ENCODE measurements around the gene CCDC134.

CCDC134 gene
- 31.8 to 50.0 (median 40.9) reads per million in 3 donors for total RNA-seq

DNA sequence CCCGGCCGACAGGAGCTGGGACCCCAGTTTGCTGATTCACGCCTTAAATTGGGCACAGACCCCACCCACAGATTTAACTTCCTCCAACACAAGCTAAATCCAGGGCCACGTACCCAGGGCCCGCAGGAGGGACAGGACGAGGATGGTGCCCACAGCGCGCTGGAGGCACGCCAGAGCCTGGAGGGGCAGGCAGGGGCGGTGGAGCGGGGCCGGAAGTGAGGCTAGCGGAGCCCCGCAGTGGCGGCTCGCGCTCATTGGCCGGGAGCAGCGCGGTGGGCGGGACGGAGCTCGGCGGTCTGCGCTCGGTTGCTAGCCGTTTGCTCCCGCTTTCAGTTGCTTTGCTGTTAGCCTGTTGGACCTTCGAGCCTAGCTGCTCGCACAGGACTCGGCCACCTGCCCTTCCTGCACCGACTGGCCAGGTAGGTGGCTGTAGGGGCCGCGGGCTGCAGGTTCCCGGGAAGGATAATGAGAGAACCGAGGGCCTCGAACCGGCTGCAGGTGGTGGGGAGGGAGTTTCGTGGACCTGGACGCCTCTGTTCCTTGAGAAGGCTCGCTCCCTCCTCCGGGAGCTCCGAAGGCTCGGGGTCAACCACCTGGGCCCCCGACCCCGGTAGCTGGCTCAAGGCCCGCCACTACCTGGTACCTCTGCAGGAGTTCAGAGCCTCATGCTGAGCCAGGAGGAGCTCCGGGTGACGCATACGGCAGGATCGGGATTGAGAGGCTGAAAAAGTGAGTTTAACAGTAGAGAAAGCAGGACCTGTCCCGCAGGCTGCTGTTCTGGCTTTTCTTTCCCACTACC lies at the start of gene CCDC134:
TSS of gene CCDC134 (plus strand) at position 332 of the 799 bp plus-strand sequence. CDS start 8,212 bp downstream, outside the sequence.
- Histone ChIP-seq H3K36me3 (ENCODE audit: control insufficient read depth, insufficient read depth, low read length) (peaks cover under 1% of the 10 kb centered on the region), H3K9me3 (ENCODE audit: control insufficient read depth, low read length) (no peaks in the 10 kb centered on the region), H3K4me1 (ENCODE audit: control insufficient read depth, insufficient read depth, low read length, poor library complexity, severe bottlenecking) (peaks cover 13% of the 10 kb centered on the region), H3K4me3 (ENCODE audit: insufficient read depth, low read depth, low read length, poor library complexity, severe bottlenecking) (peak within 1 kb of the TSS; percentile 87), H3K27ac (ENCODE audit: insufficient read depth, low read length, poor library complexity, severe bottlenecking) (peak within 1 kb of the TSS; percentile 86), H3K27me3 (replicated peaks; ENCODE audit: control insufficient read depth, insufficient read depth, low read length, poor library complexity, severe bottlenecking) (no peaks in the 10 kb centered on the region)
- peak; percentile 83 to 85 (median 83) for DNase-seq

DNA sequence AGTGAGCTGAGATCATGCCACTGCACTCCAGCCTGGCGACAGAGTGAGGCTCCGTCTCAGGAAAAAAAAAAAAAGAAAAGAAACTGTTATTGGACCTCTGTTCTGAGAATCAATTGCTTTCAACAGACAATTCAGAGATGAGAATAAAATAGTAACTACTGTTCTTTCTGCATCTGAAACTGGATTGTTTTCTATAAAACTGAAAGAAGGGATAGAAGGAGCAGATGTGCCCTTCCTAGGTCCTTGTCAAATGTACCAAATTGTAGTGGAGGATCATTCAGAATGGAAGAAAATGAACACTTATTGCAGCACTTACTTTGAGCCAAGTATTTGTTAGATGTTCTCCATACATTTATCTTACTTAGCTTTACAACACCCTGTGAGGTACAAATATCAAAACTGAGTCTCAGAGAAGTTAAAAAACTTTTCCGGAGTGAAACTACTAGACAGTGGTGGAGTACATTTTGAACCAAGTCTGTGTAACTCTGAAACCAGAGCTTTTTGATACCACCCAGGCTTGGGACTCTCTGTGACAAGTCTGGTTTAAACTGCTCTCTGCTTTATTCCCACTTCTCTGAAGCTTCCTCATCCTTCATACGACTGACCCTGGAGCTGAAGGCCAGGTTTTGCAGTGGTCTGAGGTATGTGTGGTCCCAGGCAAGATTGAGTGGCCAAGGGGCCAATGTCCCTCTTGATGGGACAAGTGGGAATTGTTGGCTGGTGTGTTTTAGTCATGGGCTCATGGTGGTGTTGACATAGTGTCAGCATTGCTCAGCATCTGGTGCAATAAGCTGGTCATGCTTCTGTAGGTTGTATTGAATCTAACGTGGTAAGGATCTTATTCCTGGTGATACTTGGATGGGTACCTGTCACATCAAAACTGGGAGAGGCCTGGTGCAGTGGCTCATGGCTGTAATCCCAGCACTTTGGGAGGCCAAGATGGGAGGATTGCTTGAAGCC lies 48.2 kb upstream of the CCDC134 start:
- no peak for DNase-seq
- no peaks in the 10 kb centered on the region for H3K4me1 ChIP-seq (ENCODE audit: control insufficient read depth, insufficient read depth, low read length, poor library complexity, severe bottlenecking)
- H3K36me3 ChIP-seq (ENCODE audit: control insufficient read depth, insufficient read depth, low read length), result no peaks in the 10 kb centered on the region
- no peak overlapping the region for H3K27ac ChIP-seq (ENCODE audit: insufficient read depth, low read length, poor library complexity, severe bottlenecking)
- no peaks in the 10 kb centered on the region for H3K9me3 ChIP-seq (ENCODE audit: control insufficient read depth, low read length)
- H3K4me3 ChIP-seq (ENCODE audit: insufficient read depth, low read depth, low read length, poor library complexity, severe bottlenecking), result no peak overlapping the region
- H3K27me3 ChIP-seq (replicated peaks; ENCODE audit: control insufficient read depth, insufficient read depth, low read length, poor library complexity, severe bottlenecking), result no peaks in the 10 kb centered on the region

DNA sequence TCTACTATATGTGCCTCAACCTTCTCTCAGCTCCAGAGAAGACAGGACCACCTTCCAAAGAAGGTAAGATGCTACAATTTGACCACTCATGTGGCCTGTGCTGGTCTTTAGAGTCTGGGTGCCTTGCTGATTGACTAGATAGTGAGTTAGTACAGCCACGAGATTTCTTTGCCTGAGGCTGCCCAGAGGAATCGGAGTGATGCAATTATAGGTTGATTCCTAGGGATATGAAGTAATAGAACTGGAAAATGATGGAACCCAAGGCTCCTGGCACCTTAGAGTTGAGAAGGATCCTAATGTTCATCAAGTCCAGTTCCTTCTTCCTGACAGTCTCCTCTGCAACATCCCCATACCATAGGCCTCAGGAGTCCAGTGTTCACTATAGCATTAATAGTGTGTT lies 46.5 kb upstream of the CCDC134 start:
- DNase-seq, result no peak
- H3K27me3 ChIP-seq (replicated peaks; ENCODE audit: control insufficient read depth, insufficient read depth, low read length, poor library complexity, severe bottlenecking), result no peaks in the 10 kb centered on the region
- H3K4me1 ChIP-seq (ENCODE audit: control insufficient read depth, insufficient read depth, low read length, poor library complexity, severe bottlenecking), result no peaks in the 10 kb centered on the region
- H3K9me3 ChIP-seq (ENCODE audit: control insufficient read depth, low read length), result no peaks in the 10 kb centered on the region
- no peak overlapping the region for H3K27ac ChIP-seq (ENCODE audit: insufficient read depth, low read length, poor library complexity, severe bottlenecking)
- H3K36me3 ChIP-seq (ENCODE audit: control insufficient read depth, insufficient read depth, low read length), result no peaks in the 10 kb centered on the region
- no peak overlapping the region for H3K4me3 ChIP-seq (ENCODE audit: insufficient read depth, low read depth, low read length, poor library complexity, severe bottlenecking)

- Histone ChIP-seq H3K36me3 (ENCODE audit: control insufficient read depth, insufficient read depth, low read length) (no peaks in the 10 kb centered on the region), H3K27ac (ENCODE audit: insufficient read depth, low read length, poor library complexity, severe bottlenecking) (no peak overlapping the region), H3K4me3 (ENCODE audit: insufficient read depth, low read depth, low read length, poor library complexity, severe bottlenecking) (no peak overlapping the region), H3K27me3 (replicated peaks; ENCODE audit: control insufficient read depth, insufficient read depth, low read length, poor library complexity, severe bottlenecking) (no peaks in the 10 kb centered on the region), H3K4me1 (ENCODE audit: control insufficient read depth, insufficient read depth, low read length, poor library complexity, severe bottlenecking) (no peaks in the 10 kb centered on the region), H3K9me3 (ENCODE audit: control insufficient read depth, low read length) (no peaks in the 10 kb centered on the region)
- DNase-seq, result no peak
Measured at GRCh38 chr22:41757502-41757901, 43.0 kb upstream of the CCDC134 start.

- no peaks in the 10 kb centered on the region for H3K27me3 ChIP-seq (replicated peaks; ENCODE audit: control insufficient read depth, insufficient read depth, low read length, poor library complexity, severe bottlenecking)
- no peaks in the 10 kb centered on the region for H3K9me3 ChIP-seq (ENCODE audit: control insufficient read depth, low read length)
- no peaks in the 10 kb centered on the region for H3K36me3 ChIP-seq (ENCODE audit: control insufficient read depth, insufficient read depth, low read length)
- H3K4me1 ChIP-seq (ENCODE audit: control insufficient read depth, insufficient read depth, low read length, poor library complexity, severe bottlenecking), result no peaks in the 10 kb centered on the region
- no peak overlapping the region for H3K27ac ChIP-seq (ENCODE audit: insufficient read depth, low read length, poor library complexity, severe bottlenecking)
- H3K4me3 ChIP-seq (ENCODE audit: insufficient read depth, low read depth, low read length, poor library complexity, severe bottlenecking), result no peak overlapping the region
- DNase-seq, result no peak
Measured at GRCh38 chr22:41758231-41758630, 42.2 kb upstream of the CCDC134 start.

DNA sequence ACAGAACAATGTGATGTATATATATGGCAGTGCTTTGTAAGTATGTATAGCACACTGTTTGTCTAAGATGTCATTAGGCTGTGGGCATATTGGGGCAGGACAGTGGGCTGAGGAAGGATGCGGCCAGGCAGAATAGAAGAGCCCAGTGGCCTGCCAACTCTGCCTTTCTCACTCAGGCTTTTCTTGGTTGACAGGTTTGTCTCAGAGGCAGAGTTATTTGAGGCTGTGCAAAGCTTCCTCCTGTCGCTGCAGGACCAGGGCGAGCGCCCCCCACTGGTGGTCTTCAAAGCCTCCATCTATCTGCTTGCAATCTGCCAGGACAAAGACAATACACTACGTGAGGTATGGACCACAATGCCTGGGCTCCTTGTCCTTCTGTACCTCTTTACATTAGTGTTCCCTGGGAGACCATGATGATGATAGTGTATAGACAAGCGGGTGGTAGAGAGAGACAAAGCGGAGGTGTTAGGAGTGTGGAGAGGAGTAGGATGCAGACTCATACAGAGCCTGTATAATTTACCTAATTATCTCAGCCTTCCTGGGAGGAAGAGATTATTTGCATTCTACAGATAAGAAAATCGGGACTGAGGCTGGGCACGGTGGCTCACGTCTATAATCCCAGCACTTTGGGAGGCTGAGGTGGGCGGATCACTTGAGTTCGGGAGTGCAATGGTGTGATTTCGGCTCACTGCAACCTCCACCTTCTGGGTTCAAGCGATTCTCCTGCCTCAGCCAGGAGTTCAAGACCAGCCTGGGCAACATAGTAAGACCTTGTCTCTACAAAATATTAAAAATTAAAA lies 37.3 kb upstream of the CCDC134 start:
- DNase-seq, result no peak
- H3K27ac ChIP-seq (ENCODE audit: insufficient read depth, low read length, poor library complexity, severe bottlenecking), result no peak overlapping the region
- no peaks in the 10 kb centered on the region for H3K36me3 ChIP-seq (ENCODE audit: control insufficient read depth, insufficient read depth, low read length)
- H3K9me3 ChIP-seq (ENCODE audit: control insufficient read depth, low read length), result no peaks in the 10 kb centered on the region
- no peaks in the 10 kb centered on the region for H3K4me1 ChIP-seq (ENCODE audit: control insufficient read depth, insufficient read depth, low read length, poor library complexity, severe bottlenecking)
- H3K4me3 ChIP-seq (ENCODE audit: insufficient read depth, low read depth, low read length, poor library complexity, severe bottlenecking), result no peak overlapping the region
- no peaks in the 10 kb centered on the region for H3K27me3 ChIP-seq (replicated peaks; ENCODE audit: control insufficient read depth, insufficient read depth, low read length, poor library complexity, severe bottlenecking)

- no peak overlapping the region for H3K27ac ChIP-seq (ENCODE audit: insufficient read depth, low read length, poor library complexity, severe bottlenecking)
- no peak overlapping the region for H3K4me3 ChIP-seq (ENCODE audit: insufficient read depth, low read depth, low read length, poor library complexity, severe bottlenecking)
- no peaks in the 10 kb centered on the region for H3K4me1 ChIP-seq (ENCODE audit: control insufficient read depth, insufficient read depth, low read length, poor library complexity, severe bottlenecking)
- H3K27me3 ChIP-seq (replicated peaks; ENCODE audit: control insufficient read depth, insufficient read depth, low read length, poor library complexity, severe bottlenecking), result no peaks in the 10 kb centered on the region
- H3K36me3 ChIP-seq (ENCODE audit: control insufficient read depth, insufficient read depth, low read length), result no peaks in the 10 kb centered on the region
- DNase-seq, result no peak
- H3K9me3 ChIP-seq (ENCODE audit: control insufficient read depth, low read length), result no peaks in the 10 kb centered on the region
Measured at GRCh38 chr22:41766476-41766875, 34.0 kb upstream of the CCDC134 start.

GRCh38 chr22:41768430-41768829 lies 32.0 kb upstream of the CCDC134 start:
- Histone ChIP-seq H3K9me3 (ENCODE audit: control insufficient read depth, low read length) (no peaks in the 10 kb centered on the region), H3K4me1 (ENCODE audit: control insufficient read depth, insufficient read depth, low read length, poor library complexity, severe bottlenecking) (no peaks in the 10 kb centered on the region), H3K27me3 (replicated peaks; ENCODE audit: control insufficient read depth, insufficient read depth, low read length, poor library complexity, severe bottlenecking) (no peaks in the 10 kb centered on the region), H3K27ac (ENCODE audit: insufficient read depth, low read length, poor library complexity, severe bottlenecking) (no peak overlapping the region), H3K36me3 (ENCODE audit: control insufficient read depth, insufficient read depth, low read length) (no peaks in the 10 kb centered on the region), H3K4me3 (ENCODE audit: insufficient read depth, low read depth, low read length, poor library complexity, severe bottlenecking) (no peak overlapping the region)
- DNase-seq, result no peak

DNA sequence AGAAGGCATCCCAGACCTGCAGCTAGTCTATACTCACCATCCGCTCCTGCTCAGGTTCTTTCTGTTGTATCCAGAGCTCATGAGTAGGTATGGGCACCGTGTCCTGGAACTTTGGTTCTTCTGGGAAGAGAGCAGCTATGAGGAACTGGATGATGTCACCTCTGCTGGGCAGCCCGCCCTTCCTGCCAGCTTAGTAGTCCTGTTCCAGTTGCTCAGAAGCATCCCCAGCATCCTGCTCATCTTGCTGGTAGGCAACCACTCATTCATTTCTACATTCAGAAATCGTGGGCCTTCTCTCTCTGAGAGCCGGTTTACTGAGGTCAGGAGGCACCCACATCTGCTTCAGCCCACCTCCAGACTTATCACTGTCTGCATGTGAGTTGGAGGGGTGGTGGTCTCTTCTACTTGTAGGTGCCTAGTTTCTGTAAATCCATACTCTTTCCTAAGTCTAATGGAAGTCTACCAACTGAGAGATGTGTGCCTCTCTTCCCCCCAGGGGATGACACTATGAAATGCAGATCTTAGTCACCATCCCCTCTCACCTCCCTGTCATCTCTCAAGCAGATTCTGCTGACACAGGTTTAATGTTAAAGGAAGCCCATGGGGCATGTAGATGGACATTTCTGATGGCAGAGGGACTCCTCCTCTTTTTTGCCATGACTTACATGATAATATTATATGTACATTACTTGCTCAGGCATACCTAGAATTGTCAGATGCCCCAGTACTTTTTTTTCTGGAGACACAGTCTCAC lies 29.6 kb upstream of the CCDC134 start:
- Histone ChIP-seq H3K36me3 (ENCODE audit: control insufficient read depth, insufficient read depth, low read length) (no peaks in the 10 kb centered on the region), H3K4me3 (ENCODE audit: insufficient read depth, low read depth, low read length, poor library complexity, severe bottlenecking) (no peak overlapping the region), H3K4me1 (ENCODE audit: control insufficient read depth, insufficient read depth, low read length, poor library complexity, severe bottlenecking) (no peaks in the 10 kb centered on the region), H3K9me3 (ENCODE audit: control insufficient read depth, low read length) (no peaks in the 10 kb centered on the region), H3K27me3 (replicated peaks; ENCODE audit: control insufficient read depth, insufficient read depth, low read length, poor library complexity, severe bottlenecking) (no peaks in the 10 kb centered on the region), H3K27ac (ENCODE audit: insufficient read depth, low read length, poor library complexity, severe bottlenecking) (no peak overlapping the region)
- DNase-seq, result no peak

All from effector memory CD4-positive, alpha-beta T cell (primary cell).